Measurements from ENCODE around the gene HEBP2. TPM values are rescaled to one million over a fixed set of nuclear protein-coding genes. Genes with fewer than 3 reads are reported as not detected.

The HEBP2 gene
- total and polyA plus RNA-seq, 2 of the 13 experiments (the other 11 are each of a cell fraction or from before 2014, with no cell fraction given) = 16.0 to 72.8 TPM

DNA sequence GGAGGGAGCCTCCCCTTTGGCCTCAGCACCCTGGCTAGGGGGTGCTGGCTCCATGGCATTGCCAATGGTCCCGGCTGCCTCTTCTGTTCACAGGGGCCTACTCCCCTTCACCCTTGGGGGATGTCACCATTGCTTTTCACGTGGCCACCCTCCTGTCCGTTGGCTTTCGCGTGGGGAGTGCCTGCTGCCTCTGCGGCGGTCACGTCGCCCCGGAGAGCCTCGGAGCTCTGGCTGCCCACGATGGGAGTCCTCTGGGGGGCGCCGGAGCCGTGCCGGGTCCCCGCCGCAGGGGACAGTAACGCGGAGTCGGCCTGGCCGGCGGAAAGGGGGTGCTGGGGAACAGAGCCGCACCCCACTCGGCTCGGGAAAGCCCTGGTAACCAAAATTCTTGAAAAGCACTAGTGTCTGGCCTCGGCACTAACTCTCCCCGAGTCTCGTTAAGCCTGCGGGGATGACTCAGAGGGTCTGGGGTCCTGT lies 661 bp upstream of the HEBP2 start (continued):
- TF ChIP-seq, protein P1, sequence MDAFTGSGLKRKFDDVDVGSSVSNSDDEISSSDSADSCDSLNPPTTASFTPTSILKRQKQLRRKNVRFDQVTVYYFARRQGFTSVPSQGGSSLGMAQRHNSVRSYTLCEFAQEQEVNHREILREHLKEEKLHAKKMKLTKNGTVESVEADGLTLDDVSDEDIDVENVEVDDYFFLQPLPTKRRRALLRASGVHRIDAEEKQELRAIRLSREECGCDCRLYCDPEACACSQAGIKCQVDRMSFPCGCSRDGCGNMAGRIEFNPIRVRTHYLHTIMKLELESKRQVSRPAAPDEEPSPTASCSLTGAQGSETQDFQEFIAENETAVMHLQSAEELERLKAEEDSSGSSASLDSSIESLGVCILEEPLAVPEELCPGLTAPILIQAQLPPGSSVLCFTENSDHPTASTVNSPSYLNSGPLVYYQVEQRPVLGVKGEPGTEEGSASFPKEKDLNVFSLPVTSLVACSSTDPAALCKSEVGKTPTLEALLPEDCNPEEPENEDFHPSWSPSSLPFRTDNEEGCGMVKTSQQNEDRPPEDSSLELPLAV (CRISPR knock-in tag; conservative IDR thresholded peaks at IDR 0.05; ENCODE audit: low read depth) = no peak
- no peak for TF ChIP-seq ZSCAN20 (CRISPR knock-in tag; IDR thresholded peaks at IDR 0.05; ENCODE audit: borderline replicate concordance)
- TF ChIP-seq ZMYM2 (CRISPR knock-in tag; IDR thresholded peaks at IDR 0.05) = 0 out of 2 replicates have a peak, but pooled peaks have one; percentile 22
- no peak; the same call in 1 of the 2 replicates for TF ChIP-seq ZNF337 (CRISPR knock-in tag; IDR thresholded peaks at IDR 0.05; ENCODE audit: borderline replicate concordance, low read depth)
- TF ChIP-seq ZFP62 (CRISPR knock-in tag; IDR thresholded peaks at IDR 0.05) = no peak
- TF ChIP-seq, protein P2, sequence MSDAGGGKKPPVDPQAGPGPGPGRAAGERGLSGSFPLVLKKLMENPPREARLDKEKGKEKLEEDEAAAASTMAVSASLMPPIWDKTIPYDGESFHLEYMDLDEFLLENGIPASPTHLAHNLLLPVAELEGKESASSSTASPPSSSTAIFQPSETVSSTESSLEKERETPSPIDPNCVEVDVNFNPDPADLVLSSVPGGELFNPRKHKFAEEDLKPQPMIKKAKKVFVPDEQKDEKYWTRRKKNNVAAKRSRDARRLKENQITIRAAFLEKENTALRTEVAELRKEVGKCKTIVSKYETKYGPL (CRISPR knock-in tag; IDR thresholded peaks at IDR 0.05) = no peak
- TF ChIP-seq ZNF264 (CRISPR knock-in tag; IDR thresholded peaks at IDR 0.05) = no peak
- no peak for TF ChIP-seq JUNB (CRISPR knock-in tag; IDR thresholded peaks at IDR 0.05; ENCODE audit: borderline replicate concordance)
- no peak for TF ChIP-seq RBAK (CRISPR knock-in tag; IDR thresholded peaks at IDR 0.05)
- TF ChIP-seq, protein P3, sequence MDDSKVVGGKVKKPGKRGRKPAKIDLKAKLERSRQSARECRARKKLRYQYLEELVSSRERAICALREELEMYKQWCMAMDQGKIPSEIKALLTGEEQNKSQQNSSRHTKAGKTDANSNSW (CRISPR knock-in tag; IDR thresholded peaks at IDR 0.05; ENCODE audit: borderline replicate concordance) = no peak
- TF ChIP-seq ATF7-NPFF (CRISPR knock-in tag; IDR thresholded peaks at IDR 0.05; ENCODE audit: low read depth) = no peak; the same call in 1 of the 2 replicates
- no peak for TF ChIP-seq ZNF816 (CRISPR knock-in tag; IDR thresholded peaks at IDR 0.05; ENCODE audit: borderline replicate concordance)
- TF ChIP-seq, protein P4, sequence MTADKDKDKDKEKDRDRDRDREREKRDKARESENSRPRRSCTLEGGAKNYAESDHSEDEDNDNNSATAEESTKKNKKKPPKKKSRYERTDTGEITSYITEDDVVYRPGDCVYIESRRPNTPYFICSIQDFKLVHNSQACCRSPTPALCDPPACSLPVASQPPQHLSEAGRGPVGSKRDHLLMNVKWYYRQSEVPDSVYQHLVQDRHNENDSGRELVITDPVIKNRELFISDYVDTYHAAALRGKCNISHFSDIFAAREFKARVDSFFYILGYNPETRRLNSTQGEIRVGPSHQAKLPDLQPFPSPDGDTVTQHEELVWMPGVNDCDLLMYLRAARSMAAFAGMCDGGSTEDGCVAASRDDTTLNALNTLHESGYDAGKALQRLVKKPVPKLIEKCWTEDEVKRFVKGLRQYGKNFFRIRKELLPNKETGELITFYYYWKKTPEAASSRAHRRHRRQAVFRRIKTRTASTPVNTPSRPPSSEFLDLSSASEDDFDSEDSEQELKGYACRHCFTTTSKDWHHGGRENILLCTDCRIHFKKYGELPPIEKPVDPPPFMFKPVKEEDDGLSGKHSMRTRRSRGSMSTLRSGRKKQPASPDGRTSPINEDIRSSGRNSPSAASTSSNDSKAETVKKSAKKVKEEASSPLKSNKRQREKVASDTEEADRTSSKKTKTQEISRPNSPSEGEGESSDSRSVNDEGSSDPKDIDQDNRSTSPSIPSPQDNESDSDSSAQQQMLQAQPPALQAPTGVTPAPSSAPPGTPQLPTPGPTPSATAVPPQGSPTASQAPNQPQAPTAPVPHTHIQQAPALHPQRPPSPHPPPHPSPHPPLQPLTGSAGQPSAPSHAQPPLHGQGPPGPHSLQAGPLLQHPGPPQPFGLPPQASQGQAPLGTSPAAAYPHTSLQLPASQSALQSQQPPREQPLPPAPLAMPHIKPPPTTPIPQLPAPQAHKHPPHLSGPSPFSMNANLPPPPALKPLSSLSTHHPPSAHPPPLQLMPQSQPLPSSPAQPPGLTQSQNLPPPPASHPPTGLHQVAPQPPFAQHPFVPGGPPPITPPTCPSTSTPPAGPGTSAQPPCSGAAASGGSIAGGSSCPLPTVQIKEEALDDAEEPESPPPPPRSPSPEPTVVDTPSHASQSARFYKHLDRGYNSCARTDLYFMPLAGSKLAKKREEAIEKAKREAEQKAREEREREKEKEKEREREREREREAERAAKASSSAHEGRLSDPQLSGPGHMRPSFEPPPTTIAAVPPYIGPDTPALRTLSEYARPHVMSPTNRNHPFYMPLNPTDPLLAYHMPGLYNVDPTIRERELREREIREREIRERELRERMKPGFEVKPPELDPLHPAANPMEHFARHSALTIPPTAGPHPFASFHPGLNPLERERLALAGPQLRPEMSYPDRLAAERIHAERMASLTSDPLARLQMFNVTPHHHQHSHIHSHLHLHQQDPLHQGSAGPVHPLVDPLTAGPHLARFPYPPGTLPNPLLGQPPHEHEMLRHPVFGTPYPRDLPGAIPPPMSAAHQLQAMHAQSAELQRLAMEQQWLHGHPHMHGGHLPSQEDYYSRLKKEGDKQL (CRISPR knock-in tag; IDR thresholded peaks at IDR 0.05; ENCODE audit: low read depth) = no peak; the same call in 1 of the 2 replicates
- TF ChIP-seq ZNF556 (CRISPR knock-in tag; IDR thresholded peaks at IDR 0.05; ENCODE audit: borderline replicate concordance) = no peak
- no peak for TF ChIP-seq ZNF629 (CRISPR knock-in tag; conservative IDR thresholded peaks at IDR 0.05)
- TF ChIP-seq, protein P5, sequence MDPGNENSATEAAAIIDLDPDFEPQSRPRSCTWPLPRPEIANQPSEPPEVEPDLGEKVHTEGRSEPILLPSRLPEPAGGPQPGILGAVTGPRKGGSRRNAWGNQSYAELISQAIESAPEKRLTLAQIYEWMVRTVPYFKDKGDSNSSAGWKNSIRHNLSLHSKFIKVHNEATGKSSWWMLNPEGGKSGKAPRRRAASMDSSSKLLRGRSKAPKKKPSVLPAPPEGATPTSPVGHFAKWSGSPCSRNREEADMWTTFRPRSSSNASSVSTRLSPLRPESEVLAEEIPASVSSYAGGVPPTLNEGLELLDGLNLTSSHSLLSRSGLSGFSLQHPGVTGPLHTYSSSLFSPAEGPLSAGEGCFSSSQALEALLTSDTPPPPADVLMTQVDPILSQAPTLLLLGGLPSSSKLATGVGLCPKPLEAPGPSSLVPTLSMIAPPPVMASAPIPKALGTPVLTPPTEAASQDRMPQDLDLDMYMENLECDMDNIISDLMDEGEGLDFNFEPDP (CRISPR knock-in tag; conservative IDR thresholded peaks at IDR 0.05) = no peak
- TF ChIP-seq SNAI1 (CRISPR knock-in tag; IDR thresholded peaks at IDR 0.05; ENCODE audit: borderline replicate concordance) = no peak
- TF ChIP-seq SMAD9 (CRISPR knock-in tag; IDR thresholded peaks at IDR 0.05) = no peak
- TF ChIP-seq ZNF839 (CRISPR knock-in tag; IDR thresholded peaks at IDR 0.05; ENCODE audit: borderline replicate concordance) = no peak
- peak; percentile 55; the same call in 1 of the 2 replicates for TF ChIP-seq ZBTB7A (CRISPR knock-in tag; IDR thresholded peaks at IDR 0.05)
- TF ChIP-seq SOX6 (IDR thresholded peaks at IDR 0.05) = no peak
- no peak for TF ChIP-seq SOX6 (CRISPR knock-in tag; IDR thresholded peaks at IDR 0.05)
